H54 (cell line): ENCODE measurements around the gene CTNNA1.

Experiments
- DNase-seq: peaks from one replicate; pipeline ENCODE4 v3.0.0; 2011; ENCODE audit warnings: low spot score, mixed read lengths; ENCODE audit not compliant: insufficient read length
- FAIRE-seq: peaks from 3 replicates; lab custom pipeline; 2011; peaks lifted over from hg19 to GRCh38; lab: Jason Lieb, UNC
- POLR2A ChIP-seq: IDR thresholded peaks from 2 replicates; pipeline ENCODE4 v1.6.1; 2011; ENCODE audit warnings: low read depth, mild to moderate bottlenecking, low read length

The CTNNA1 gene

DNA sequence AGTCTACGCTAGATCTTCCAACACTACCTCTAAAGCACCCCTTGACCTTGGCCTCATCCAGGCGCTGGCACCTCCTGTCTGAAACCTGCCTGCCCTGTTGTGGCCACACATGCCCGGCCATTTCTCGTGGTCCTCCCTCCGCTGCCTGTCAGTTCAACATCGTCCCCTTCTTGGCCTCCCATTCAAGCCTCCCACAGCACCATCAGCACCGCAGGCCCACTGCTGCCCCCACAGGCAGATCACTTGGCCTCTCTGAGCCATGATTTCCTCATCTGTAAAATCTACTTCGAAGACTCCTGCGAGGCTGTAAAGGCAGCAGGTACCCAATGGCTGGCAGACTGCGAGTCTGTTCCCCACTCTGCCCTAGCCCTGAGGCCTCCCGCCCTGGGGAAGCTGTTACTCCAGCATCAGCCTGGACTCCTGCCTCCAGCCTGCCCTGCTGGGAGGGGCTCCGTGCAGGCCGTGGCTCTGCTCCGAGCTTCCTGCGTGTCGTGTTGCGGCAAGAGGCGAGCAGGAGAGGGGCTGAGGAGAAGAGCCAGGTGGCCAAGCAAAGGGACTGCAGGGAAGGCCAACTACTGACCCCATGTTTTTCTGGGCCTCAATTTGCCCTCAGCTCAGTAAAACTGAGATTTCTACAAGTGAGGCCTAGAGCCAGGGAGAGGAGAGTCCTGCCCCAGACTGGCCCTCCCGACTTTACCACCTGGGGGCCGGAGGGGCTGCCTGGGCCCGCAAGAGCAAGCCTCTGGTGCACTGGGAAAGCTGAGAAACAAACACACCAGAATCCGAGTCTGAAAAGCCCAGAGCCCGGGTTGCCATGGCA is 192.4 kb downstream of the CTNNA1 start:
- DNase-seq: no peak
- TF ChIP-seq POLR2A: no peak
- no peak for FAIRE-seq

GRCh38 chr5:138946241-138946623 is 193.0 kb downstream of the CTNNA1 start:
- FAIRE-seq: no peak
- no peak for TF ChIP-seq POLR2A
- DNase-seq: no peak

DNA sequence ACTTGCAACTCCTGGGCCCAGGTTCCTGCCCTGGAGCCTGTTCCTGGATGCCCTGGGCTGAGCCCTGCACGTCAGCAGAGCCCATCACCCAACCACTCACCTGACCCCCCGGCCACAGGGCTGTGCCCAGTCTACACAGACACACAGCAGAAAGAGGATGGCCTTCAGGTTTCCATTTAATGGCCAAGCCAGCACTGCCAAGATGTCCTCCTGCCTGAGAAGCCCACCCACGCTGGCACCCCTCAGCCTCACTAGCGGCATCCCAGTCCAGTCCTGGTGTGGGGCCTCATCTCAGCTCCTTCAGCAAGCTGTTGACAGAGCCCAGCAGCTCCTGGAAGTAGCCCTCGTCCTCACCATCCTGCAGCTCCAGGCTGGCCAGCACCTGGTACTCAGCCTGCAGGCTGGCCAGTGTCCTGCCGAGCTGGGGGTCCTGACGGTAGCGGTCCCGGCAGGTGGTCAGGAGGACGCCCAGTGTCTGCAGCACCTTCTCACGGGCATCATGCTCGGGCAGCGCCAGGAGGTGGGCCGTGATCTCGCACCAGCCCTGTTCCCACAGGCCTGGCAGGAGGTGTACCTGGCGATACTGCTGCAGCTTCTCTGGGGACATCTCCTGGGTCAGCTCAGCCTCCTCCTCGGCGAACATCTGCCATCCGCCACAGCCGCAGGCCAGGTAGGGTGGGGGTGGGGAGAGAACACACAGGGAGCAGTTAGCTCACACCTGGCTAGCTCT is 193.8 kb downstream of the CTNNA1 start:
- DNase-seq (no peak), FAIRE-seq (no peak)
- no peak for TF ChIP-seq POLR2A

DNA sequence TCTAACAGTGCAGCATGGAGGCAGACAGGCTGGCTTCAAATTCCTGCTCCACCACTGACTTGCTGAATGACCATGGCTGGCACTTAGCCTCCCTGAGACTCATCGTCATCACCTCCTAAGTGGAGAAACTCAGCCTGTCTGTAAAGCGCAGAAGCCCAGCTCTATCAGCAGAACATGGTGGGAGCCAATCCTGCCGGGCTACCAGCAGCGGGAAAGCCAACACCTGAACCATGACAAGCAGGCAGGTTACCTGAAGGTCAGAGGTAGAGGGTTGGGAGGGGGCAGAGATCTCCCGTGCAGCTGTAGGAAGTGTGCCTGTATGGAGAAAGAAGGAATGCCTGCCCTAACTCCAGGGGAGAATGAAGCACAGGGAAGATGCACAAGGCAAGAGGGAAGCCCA is 194.6 kb downstream of the CTNNA1 start:
- TF ChIP-seq POLR2A: no peak
- DNase-seq (no peak), FAIRE-seq (no peak)

DNA sequence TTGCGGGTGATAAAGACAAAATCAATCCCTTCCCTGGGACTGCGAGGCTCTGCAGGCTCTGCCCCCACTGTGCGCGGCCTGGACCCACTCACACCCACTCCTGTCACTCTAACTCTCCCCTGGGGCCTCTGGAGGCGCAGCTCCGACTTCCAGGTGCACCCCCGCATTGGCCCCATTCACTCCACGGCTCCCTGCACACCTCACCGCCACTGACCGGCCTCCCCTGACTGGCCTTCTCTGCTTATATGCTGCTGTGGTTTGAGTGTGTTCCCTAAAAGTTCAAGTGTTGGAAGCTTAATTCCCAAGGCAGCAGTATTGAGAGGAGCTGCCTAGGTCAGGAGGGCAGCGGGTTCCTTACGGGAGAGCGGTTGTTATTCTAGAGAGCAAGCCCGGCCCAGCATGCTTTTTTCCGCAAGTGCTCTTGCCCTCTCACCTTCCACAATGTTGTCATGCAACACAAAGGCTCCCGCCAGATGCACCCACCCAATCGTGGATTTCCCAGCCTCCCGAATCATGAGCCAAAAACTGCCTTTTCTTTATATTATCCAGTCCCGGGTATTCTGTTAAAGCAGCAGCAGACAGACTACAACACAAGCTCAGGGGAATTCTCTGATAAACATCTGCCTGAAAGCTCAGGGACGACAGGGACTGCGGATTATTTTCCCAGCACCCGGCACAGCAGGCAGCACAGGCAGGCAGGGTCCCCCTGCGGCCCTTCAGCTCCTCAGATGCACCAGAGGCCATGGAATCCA is 195.4 kb downstream of the CTNNA1 start:
- no peak for FAIRE-seq

GRCh38 chr5:138949223-138949574 is 196.0 kb downstream of the CTNNA1 start:
- DNase-seq: no peak
- no peak for TF ChIP-seq POLR2A
- no peak for FAIRE-seq

More for the DNA sequence above, 195.4 kb downstream of the CTNNA1 start:
- no peak for TF ChIP-seq POLR2A
- no peak for DNase-seq

DNA sequence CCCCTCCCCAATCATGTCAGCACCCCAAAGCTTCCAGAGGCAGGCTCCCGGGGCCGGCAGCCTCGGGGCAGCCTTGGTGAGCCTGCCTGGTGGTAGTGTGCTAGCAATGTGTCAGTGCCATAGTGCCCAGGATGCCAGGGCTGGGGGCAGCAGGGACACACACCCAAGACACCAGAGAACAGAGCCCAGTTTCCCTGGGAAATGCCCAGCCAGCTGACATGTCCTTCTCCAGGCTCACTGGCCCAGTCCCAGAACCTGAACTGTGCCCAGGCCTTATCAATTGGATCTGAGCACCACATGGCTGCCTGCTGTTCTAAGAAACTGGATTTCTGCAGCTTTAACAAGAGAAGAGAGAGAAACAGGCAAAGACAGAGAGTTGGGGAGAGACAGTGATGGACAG is 196.8 kb downstream of the CTNNA1 start:
- no peak for TF ChIP-seq POLR2A
- FAIRE-seq: no peak

GRCh38 chr5:138950421-138951031 is 197.3 kb downstream of the CTNNA1 start:
- FAIRE-seq (no peak), DNase-seq (no peak)
- no peak for TF ChIP-seq POLR2A

More for the DNA sequence above, 196.8 kb downstream of the CTNNA1 start:
- DNase-seq: no peak

GRCh38 chr5:138951091-138951985 is 198.1 kb downstream of the CTNNA1 start:
- DNase-seq: no peak
- FAIRE-seq: no peak
- TF ChIP-seq POLR2A: no peak

GRCh38 chr5:138951986-138952735 is 198.9 kb downstream of the CTNNA1 start:
- FAIRE-seq (no peak), DNase-seq (no peak)
- no peak for TF ChIP-seq POLR2A

DNA sequence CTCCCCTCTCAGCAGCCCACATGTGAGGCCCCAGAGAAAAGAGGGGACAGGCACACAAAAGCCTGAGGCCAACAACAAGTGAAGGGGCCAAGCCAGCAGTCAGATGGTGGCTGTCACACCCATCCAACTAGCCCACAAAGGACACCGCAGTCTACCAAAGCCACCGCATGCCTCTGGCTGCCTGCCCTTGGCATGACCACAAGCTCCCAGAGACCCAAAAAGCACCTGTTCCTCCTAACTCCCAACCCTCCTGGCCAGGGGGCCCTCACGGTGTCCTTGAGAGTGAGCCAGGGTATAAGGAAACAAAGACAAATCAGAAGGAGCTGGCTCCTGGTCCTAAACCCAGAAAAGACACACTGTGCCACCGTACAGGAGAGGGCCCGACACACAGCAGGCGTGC is 199.7 kb downstream of the CTNNA1 start:
- DNase-seq: no peak
- TF ChIP-seq POLR2A: no peak
- FAIRE-seq: no peak
